SKM-1 (cell line): ENCODE data around the gene TNK1.
"Not testable (repeated sequence)": the region's sequence is repeated elsewhere in the genome, so short reads cannot be mapped to it uniquely, and the experiment has no call there.

ENCODE experiments used
- DNase-seq: peaks from one replicate; lab custom pipeline; 2025; ENCODE audit not compliant: unreplicated experiment; lab: John Stamatoyannopoulos, UW

The TNK1 gene

GRCh38 chr17:7355053-7355452, 25.8 kb upstream of the TNK1 start, which contains the start of gene TMEM95:
Gene TMEM95, plus strand, starts transcription at chr17:7355156. Its CDS starts 49 bp downstream, at chr17:7355205.
- DNase-seq: no peak

DNA sequence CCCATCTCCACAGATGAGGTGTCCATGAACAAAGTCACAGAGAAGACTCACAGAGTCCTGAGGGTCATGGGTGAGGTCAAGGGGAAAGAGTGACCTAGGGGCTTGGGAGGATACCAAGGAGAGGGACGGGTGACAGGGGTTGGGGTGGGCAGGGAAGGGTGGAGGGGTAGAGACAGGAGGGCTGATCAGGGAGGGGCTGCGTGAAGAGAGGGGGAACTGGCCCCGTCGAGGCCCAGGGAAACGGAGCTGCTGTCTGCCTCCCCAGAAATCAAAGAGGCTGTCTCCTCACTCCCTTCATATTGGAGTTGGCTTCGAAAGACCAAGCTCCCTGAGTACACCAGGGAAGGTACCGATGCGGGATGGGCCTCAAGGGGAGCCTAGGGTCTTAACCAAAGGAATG, 25.3 kb upstream of the TNK1 start:
- DNase-seq: no peak

- DNase-seq: no peak
Measured at GRCh38 chr17:7356072-7356549, 24.8 kb upstream of the TNK1 start.

GRCh38 chr17:7356756-7357155, 24.1 kb upstream of the TNK1 start:
- DNase-seq: no peak

DNA sequence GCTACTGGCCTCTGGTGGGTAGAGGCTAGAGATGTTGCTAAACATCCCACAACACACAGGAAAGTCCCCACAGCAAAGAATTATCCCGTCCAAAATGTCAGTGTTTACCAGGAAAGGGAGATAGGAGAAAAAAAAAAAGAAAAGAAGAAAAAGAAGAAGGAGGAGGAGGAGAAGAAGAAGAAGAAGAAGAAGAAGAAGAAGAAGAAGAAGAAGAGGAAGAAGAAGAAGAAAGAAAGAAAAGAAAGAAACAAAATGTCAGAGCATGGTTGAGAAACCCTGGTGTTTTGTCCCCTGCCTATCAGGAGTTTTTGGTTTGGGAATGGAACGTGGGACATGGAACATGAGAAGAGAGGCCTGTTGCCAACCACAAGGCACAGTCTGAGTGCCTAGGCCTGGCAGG, 23.5 kb upstream of the TNK1 start:
- DNase-seq: no peak

GRCh38 chr17:7361906-7362305, 19.0 kb upstream of the TNK1 start:
- no peak for DNase-seq

DNA sequence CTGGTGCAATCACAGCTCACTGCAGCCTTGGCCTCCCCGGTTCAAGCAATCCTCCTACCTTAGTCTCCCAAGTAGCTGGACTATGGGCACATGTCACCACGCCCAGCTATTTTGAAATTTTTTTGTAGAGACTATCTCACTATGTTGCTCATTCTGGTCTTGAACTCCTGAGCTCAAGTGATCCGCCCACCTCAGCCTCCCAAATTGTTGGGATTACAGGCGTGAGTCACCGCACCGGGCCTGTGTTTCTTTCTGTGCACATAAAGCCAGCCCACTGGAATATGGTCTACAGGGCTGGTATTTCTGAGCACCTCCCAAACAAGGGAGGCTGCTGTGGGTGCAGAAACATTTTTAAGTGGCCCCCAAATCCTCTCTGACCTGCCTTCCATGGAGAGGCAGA, 17.6 kb upstream of the TNK1 start:
- DNase-seq: no peak

- DNase-seq: not testable (repeated sequence)
Measured at GRCh38 chr17:7365963-7366362, 14.9 kb upstream of the TNK1 start.

GRCh38 chr17:7367083-7367482, 13.8 kb upstream of the TNK1 start:
- no peak for DNase-seq

- no peak for DNase-seq
Measured at GRCh38 chr17:7367918-7368598, 12.8 kb upstream of the TNK1 start.

DNA sequence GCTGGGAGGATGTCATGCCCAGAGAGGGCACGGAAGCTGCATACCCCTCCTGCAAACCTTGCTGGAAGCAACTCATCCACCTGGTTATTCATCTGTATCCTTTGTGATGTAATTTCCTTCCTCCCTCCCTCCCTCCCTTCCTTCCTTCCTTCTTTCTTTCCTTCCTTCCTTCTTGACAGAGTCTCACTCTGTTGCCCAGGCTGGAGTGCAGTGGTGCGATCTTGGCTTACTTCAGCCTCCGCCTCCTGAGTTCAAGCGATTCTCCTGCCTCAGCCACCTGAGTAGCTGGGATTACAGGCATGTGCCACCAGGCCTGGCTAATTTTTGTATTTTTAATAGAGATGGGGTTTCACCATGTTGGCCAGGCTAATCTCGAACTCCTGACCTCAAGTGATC, 12.3 kb upstream of the TNK1 start:
- DNase-seq: not testable (repeated sequence)

- no peak for DNase-seq
Measured at GRCh38 chr17:7369825-7370224, 11.1 kb upstream of the TNK1 start.

DNA sequence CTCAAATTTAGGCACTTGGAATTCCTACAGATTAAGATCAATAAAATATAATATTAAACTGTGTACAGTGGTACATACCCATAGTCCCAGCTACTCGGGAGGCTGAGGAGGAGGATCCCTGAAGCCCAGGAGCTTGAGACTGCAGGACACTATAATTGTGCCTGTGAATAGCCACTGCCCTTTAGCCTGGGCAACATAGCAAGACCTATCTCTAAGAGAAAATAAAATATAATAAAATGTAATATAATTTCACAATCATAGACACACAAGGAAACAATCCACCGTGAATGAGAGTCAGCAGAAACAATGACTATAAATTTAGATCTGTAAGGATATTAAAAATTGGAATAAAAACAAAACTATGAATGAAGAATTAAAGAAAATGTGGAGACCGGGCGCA, 10.0 kb upstream of the TNK1 start:
- no peak for DNase-seq

GRCh38 chr17:7374353-7374752, 6.5 kb upstream of the TNK1 start:
- no peak for DNase-seq

GRCh38 chr17:7379134-7379533, 1.8 kb upstream of the TNK1 start:
- no peak for DNase-seq

GRCh38 chr17:7380321-7380720, 568 bp upstream of the TNK1 start:
- no peak for DNase-seq

- DNase-seq: no peak
Measured at GRCh38 chr17:7382901-7383300, 2.0 kb downstream of the TNK1 start.

DNA sequence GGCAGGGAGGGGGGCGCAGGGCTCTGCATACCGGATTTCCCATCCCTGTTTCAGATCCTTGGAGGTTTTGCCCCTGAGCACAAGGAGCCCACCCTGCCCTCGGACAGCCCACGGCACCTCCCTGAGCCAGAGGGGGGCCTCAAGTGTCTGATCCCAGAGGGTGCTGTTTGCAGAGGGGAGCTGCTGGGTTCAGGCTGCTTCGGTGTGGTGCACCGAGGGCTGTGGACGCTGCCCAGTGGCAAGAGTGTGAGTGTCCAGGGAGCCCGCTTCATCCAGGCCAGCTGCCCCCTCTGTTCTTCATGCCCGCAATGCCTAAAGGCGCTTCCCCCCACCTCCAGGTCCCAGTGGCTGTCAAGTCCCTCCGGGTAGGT, 2.5 kb downstream of the TNK1 start:
- DNase-seq: no peak

DNA sequence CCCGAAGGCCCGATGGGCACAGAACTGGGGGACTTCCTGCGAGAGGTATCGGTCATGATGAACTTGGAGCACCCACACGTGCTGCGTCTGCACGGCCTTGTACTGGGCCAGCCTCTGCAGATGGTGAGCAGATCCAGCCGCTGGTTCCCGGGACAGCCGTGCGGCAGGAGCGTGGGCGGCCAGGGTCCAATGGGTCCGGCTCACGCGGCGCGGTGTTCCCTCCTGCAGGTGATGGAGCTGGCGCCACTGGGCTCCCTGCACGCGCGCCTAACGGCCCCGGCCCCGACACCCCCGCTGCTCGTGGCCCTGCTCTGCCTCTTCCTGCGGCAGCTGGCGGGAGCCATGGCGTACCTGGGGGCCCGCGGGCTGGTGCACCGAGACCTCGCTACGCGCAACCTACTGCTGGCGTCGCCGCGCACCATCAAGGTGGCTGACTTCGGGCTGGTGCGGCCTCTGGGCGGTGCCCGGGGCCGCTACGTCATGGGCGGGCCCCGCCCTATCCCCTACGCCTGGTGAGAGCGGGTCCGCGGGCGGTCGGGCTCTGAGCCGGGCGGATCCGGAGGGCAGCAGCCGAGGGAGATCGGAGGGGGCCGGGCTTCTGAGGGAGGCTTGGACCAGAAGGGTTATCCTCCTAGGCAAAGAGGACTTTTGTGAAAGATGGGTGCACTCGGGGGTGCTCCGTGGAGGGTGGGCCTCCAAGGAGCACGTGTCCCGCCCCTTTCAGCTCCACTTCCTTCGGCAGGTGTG, 3.0 kb downstream of the TNK1 start:
- DNase-seq: no peak

GRCh38 chr17:7384489-7385081, 3.7 kb downstream of the TNK1 start:
- DNase-seq: no peak

DNA sequence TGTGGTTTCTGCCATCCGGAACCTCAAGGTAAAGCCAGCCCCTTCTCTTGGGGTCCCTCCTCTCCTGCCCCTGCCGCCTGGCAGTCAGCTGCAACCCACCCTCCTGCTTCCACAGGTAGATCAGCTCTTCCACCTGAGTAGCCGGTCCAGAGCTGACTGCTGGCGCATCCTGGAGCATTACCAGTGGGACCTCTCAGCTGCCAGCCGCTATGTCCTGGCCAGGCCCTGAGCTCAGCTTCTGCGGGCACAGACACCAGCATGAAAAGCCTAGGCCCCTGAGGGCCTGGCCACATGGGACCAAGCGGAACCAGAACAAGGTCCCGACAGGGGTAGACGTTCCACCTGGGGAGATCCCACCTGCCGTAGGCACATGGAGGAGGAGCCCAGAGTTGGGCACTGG, 8.0 kb downstream of the TNK1 start:
- DNase-seq: no peak
